ENCODE results near the gene HOXC12. TPM values are rescaled to one million over a fixed set of nuclear protein-coding genes. Genes with fewer than 3 reads are reported as not detected.

The HOXC12 gene
- total and polyA plus RNA-seq, 7 experiments from 2014 or later, result not detected

DNA sequence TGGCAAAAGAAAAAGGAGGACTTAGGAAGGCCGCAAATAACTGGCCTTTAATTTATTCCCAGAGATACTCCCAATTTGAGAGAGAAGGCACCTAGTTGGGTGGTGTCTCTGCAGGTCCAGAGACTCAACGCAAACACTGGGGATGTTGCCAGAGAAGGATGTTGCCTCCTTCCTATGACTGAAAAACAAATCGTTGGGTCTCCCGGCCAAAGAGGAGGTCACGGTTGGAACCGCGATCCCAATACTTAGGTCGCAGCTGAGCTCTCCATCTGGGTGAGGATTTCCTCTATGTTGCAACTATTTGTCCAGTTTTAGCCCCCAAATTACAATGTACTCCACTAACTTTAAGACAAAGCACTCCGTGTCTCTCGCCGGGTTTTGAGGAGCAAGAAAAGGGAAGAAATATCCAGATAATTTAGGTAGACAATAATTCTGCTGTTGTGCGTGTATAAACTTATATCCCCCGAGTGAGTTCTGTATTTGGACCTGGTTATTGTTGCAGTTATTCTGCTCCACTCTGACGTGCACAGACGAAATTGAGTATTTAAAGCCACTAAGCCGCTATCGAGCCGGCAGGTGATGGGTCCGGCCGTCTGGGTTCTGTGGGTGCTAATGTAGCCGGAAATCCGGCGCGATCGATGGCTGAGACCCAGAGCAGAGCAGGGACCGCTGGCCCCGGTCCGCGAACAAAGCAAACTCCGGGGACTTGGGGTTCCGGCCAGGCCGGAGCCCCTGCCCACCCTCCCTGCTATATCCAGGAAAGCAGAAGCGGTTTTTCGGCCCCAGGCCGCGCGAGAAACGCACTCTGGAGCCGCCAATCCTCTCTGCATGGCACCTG is 5.7 kb downstream of the HOXC12 start:
- peaks cover 11 to 52% (median 33%) of the 10 kb centered on the region in 7 donors for H3K4me1 Mint-ChIP-seq
- H3K9me3 ChIP-seq (ENCODE audit: control insufficient read depth in 2 of 3, low read length in 3 of 3), result no peaks in the 10 kb centered on the region

GRCh38 chr12:53961025-53961761 is 6.5 kb downstream of the HOXC12 start:
- Histone ChIP-seq H3K9me3 (ENCODE audit: control insufficient read depth in 2 of 3, low read length in 3 of 3) (no peaks in the 10 kb centered on the region), H3K36me3 (ENCODE audit: control insufficient read depth in 2 of 3, insufficient read depth in 3 of 3, low read length in 3 of 3) (no peaks in the 10 kb centered on the region), H3K4me1 (ENCODE audit: control insufficient read depth in 2 of 2, insufficient read depth in 2 of 2, low read length in 2 of 2) (peaks cover 14 to 16% of the 10 kb centered on the region in 2 donors), H3K4me3 (ENCODE audit: low read length) (no peak overlapping the region), H3K27ac (ENCODE audit: low read depth, low read length) (no peak overlapping the region), H3K27me3 (ENCODE audit: control insufficient read depth in 2 of 2, insufficient read depth in 2 of 2, low read length in 2 of 2) (peaks cover 32 to 73% of the 10 kb centered on the region in 2 donors)
- peaks cover 0 to 23% (median 0%) of the 10 kb centered on the region in 11 donors for H3K9me3 Mint-ChIP-seq
- H3K4me3 Mint-ChIP-seq, result no peak overlapping the region
- H3K4me1 Mint-ChIP-seq, result peaks cover 10 to 51% (median 34%) of the 10 kb centered on the region in 7 donors
- peaks cover 89 to 93% (median 90%) of the 10 kb centered on the region in 5 donors for H3K27me3 Mint-ChIP-seq
- peaks cover 0 to 9% (median 3%) of the 10 kb centered on the region in 5 donors for H3K36me3 Mint-ChIP-seq
- POLR2A ChIA-PET, result no interaction called here
- intact Hi-C loops (cut with micrococcal nuclease), result loop anchor here (5.0 kb wide), 3 partner anchors 34 to 71 kb away; partner anchors contain the start of gene HOXC5 (in 1 of the 2)
- DNase-seq (no peak), ATAC-seq (no peak)
- H3K27ac Mint-ChIP-seq, result no peak overlapping the region
- CTCF ChIA-PET, result no interaction called here

More for the DNA sequence above, 5.7 kb downstream of the HOXC12 start:
- intact Hi-C loops (cut with micrococcal nuclease), result loop anchor here (5.0 kb wide), 3 partner anchors 33 to 72 kb away; partner anchors contain the start of gene HOXC5 (in 1 of the 2)
- Histone ChIP-seq H3K4me1 (ENCODE audit: control insufficient read depth in 2 of 2, insufficient read depth in 2 of 2, low read length in 2 of 2) (peaks cover 8 to 9% of the 10 kb centered on the region in 2 donors), H3K27me3 (ENCODE audit: control insufficient read depth in 2 of 2, insufficient read depth in 2 of 2, low read length in 2 of 2) (peaks cover 39 to 73% of the 10 kb centered on the region in 2 donors), H3K27ac (ENCODE audit: low read depth, low read length) (no peak overlapping the region), H3K36me3 (ENCODE audit: control insufficient read depth in 2 of 3, insufficient read depth in 3 of 3, low read length in 3 of 3) (no peaks in the 10 kb centered on the region), H3K4me3 (ENCODE audit: low read length) (no peak overlapping the region)
- ChIA-PET POLR2A (no interaction called here), CTCF (no interaction called here)
- Mint-ChIP-seq H3K27ac (peak overlapping the region in 3 of 9 donors; percentile 33 to 51 (median 40)), H3K9me3 (peaks cover 0 to 24% (median 3%) of the 10 kb centered on the region in 11 donors), H3K36me3 (peaks cover 0 to 6% (median under 1%) of the 10 kb centered on the region in 5 donors), H3K4me3 (peak overlapping the region in 3 of 10 donors; percentile 1 to 34 (median 2)), H3K27me3 (peaks cover 87 to 93% (median 90%) of the 10 kb centered on the region in 5 donors)
- ATAC-seq (no peak), DNase-seq (no peak)

- peaks cover 30 to 78% of the 10 kb centered on the region in 2 donors for H3K27me3 ChIP-seq (ENCODE audit: control insufficient read depth in 2 of 2, insufficient read depth in 2 of 2, low read length in 2 of 2)
- no peaks in the 10 kb centered on the region for H3K9me3 ChIP-seq (ENCODE audit: control insufficient read depth in 2 of 3, low read length in 3 of 3)
- H3K4me3 ChIP-seq (ENCODE audit: low read length), result no peak overlapping the region
- peaks cover 89 to 92% (median 92%) of the 10 kb centered on the region in 5 donors for H3K27me3 Mint-ChIP-seq
- H3K36me3 Mint-ChIP-seq, result peaks cover 0 to 9% (median 3%) of the 10 kb centered on the region in 5 donors
- no peaks in the 10 kb centered on the region for H3K36me3 ChIP-seq (ENCODE audit: control insufficient read depth in 2 of 3, insufficient read depth in 3 of 3, low read length in 3 of 3)
- ChIA-PET POLR2A (no interaction called here), CTCF (no interaction called here)
- peaks cover 14 to 58% (median 35%) of the 10 kb centered on the region in 7 donors for H3K4me1 Mint-ChIP-seq
- no peak overlapping the region for H3K27ac ChIP-seq (ENCODE audit: low read depth, low read length)
- ATAC-seq (no peak), DNase-seq (no peak)
- peaks cover 0 to 23% (median 0%) of the 10 kb centered on the region in 11 donors for H3K9me3 Mint-ChIP-seq
- intact Hi-C loops (cut with micrococcal nuclease), result loop anchor here (5.0 kb wide), 3 partner anchors 34 to 69 kb away; partner anchors contain the start of gene HOXC5 (in 1 of the 2)
- H3K4me1 ChIP-seq (ENCODE audit: control insufficient read depth in 2 of 2, insufficient read depth in 2 of 2, low read length in 2 of 2), result peaks cover 15 to 21% of the 10 kb centered on the region in 2 donors
- no peak overlapping the region for H3K4me3 Mint-ChIP-seq
- H3K27ac Mint-ChIP-seq, result peak overlapping the region in 1 of 9 donors; percentile 7
Measured at GRCh38 chr12:53963005-53963404, 8.3 kb downstream of the HOXC12 start.

DNA sequence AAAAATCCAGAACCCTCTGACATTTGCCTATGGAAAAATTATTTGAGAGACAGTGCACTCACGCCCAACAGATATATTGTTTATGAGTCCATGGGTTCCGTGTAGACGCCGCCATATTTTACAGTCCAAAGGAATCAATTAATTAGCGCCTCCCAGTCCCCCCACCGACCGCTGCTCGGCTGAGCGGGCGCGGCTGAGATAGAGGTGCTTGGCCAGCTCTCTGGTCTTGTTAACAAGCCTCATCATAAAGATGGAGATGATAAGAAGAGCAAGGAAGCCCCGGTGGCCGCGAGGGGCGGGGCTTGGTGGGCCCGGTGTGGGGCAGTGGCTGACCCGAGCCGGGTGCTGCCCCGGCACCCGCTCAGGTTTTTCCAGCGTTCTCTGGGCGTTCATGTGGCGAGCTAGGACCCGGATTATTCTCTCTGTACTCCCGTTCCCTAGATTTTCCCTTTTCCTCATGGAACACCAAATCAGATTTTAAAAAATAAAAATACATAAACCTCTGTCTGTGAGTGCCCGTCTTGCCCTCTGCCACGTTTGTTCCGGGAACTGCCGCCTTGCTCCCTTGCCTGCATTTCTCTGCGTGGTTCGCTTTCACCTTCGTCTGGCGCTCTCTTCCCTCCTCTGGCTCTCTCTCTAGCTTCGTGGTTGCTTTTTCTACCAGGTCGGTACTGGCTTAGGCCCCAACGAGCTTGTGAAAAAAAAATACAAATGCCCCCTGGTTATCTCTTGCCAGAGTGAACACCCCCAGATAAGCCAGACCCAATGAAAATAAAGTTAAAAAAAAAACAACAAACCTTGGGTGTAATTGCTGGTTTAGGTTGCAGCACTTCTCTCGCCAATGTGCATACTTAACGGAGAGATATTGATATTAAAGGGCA is 9.0 kb downstream of the HOXC12 start:
- peaks cover 30 to 77% of the 10 kb centered on the region in 2 donors for H3K27me3 ChIP-seq (ENCODE audit: control insufficient read depth in 2 of 2, insufficient read depth in 2 of 2, low read length in 2 of 2)
- H3K4me3 Mint-ChIP-seq, result peak overlapping the region in 7 of 10 donors; percentile 9 to 62 (median 33)
- DNase-seq, result no peak
- H3K27me3 Mint-ChIP-seq, result peaks cover 89 to 92% (median 92%) of the 10 kb centered on the region in 5 donors
- no peaks in the 10 kb centered on the region for H3K9me3 ChIP-seq (ENCODE audit: control insufficient read depth in 2 of 3, low read length in 3 of 3)
- CTCF ChIA-PET, result no interaction called here
- H3K4me1 ChIP-seq (ENCODE audit: control insufficient read depth in 2 of 2, insufficient read depth in 2 of 2, low read length in 2 of 2), result peaks cover 15 to 21% of the 10 kb centered on the region in 2 donors
- H3K4me3 ChIP-seq (ENCODE audit: low read length), result no peak overlapping the region
- intact Hi-C loops (cut with micrococcal nuclease), result loop anchor here (5.0 kb wide), 3 partner anchors 34 to 69 kb away; partner anchors contain the start of gene HOXC5 (in 1 of the 2)
- peaks cover 14 to 63% (median 35%) of the 10 kb centered on the region in 7 donors for H3K4me1 Mint-ChIP-seq
- H3K36me3 ChIP-seq (ENCODE audit: control insufficient read depth in 2 of 3, insufficient read depth in 3 of 3, low read length in 3 of 3), result no peaks in the 10 kb centered on the region
- peaks cover 0 to 9% (median 3%) of the 10 kb centered on the region in 5 donors for H3K36me3 Mint-ChIP-seq
- H3K9me3 Mint-ChIP-seq, result peaks cover 0 to 19% (median 0%) of the 10 kb centered on the region in 11 donors
- ATAC-seq, result no peak
- no peak overlapping the region for H3K27ac ChIP-seq (ENCODE audit: low read depth, low read length)
- POLR2A ChIA-PET, result no interaction called here
- peak overlapping the region in 1 of 9 donors; percentile 44 for H3K27ac Mint-ChIP-seq

GRCh38 chr12:53964315-53964713 is 9.6 kb downstream of the HOXC12 start:
- H3K9me3 ChIP-seq (ENCODE audit: control insufficient read depth in 2 of 3, low read length in 3 of 3), result no peaks in the 10 kb centered on the region
- ATAC-seq, result no peak
- peaks cover 0 to 19% (median 0%) of the 10 kb centered on the region in 11 donors for H3K9me3 Mint-ChIP-seq
- no peak overlapping the region for H3K27ac ChIP-seq (ENCODE audit: low read depth, low read length)
- intact Hi-C loops (cut with micrococcal nuclease), result loop anchor here (5.0 kb wide), 3 partner anchors 33 to 68 kb away; partner anchors contain the start of gene HOXC5 (in 1 of the 2)
- H3K4me3 Mint-ChIP-seq, result peak overlapping the region in 8 of 10 donors; percentile 17 to 69 (median 46)
- peaks cover 89 to 92% (median 91%) of the 10 kb centered on the region in 5 donors for H3K27me3 Mint-ChIP-seq
- DNase-seq, result no peak
- H3K4me1 ChIP-seq (ENCODE audit: control insufficient read depth in 2 of 2, insufficient read depth in 2 of 2, low read length in 2 of 2), result peaks cover 15 to 21% of the 10 kb centered on the region in 2 donors
- H3K4me3 ChIP-seq (ENCODE audit: low read length), result no peak overlapping the region
- peaks cover 0 to 9% (median 3%) of the 10 kb centered on the region in 5 donors for H3K36me3 Mint-ChIP-seq
- peak overlapping the region in 2 of 9 donors; percentile 14 to 44 for H3K27ac Mint-ChIP-seq
- H3K36me3 ChIP-seq (ENCODE audit: control insufficient read depth in 2 of 3, insufficient read depth in 3 of 3, low read length in 3 of 3), result no peaks in the 10 kb centered on the region
- ChIA-PET POLR2A (no interaction called here), CTCF (interaction anchor here (0.6 kb wide), 1 partner anchor 244 kb away, joined by 3 read pairs; no protein-coding TSS in a partner anchor)
- H3K4me1 Mint-ChIP-seq, result peaks cover 14 to 63% (median 35%) of the 10 kb centered on the region in 7 donors
- peaks cover 34 to 78% of the 10 kb centered on the region in 2 donors for H3K27me3 ChIP-seq (ENCODE audit: control insufficient read depth in 2 of 2, insufficient read depth in 2 of 2, low read length in 2 of 2)

Data from naive thymus-derived CD4-positive, alpha-beta T cell (primary cell).